HG02981 (cell line): ENCODE measurements around the gene NKAIN4.

Experiments used
- ATAC-seq: cut with Tn5 transposase; IDR thresholded peaks from one replicate; pipeline ENCODE4 v1.9.1; 2021; ENCODE audit warnings: mild to moderate bottlenecking, moderate library complexity; ENCODE audit not compliant: unreplicated experiment

The NKAIN4 gene

DNA sequence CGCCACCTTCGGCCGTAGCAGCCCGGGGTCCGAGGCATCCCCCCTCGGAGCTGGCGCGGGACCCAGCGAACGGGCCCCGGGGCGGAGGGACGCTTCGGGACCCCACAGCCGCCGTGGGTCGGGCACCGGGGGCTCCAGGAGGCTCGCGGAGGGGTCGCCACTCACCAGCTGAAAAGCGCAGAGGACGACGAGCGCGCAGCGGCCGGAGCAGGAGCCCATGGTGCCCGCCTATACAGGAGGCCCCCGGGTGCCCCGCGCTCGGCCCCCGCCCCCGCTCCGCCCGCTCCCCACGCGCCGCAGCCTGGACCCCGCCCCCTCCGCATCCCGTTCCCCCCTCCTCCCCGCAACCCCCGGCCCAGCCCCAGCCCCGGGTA lies at the start of gene NKAIN4:
NKAIN4 (minus strand) TSS at position 232 of the 374 bp plus-strand sequence; CDS start at position 219, 13 bp downstream.
- no peak for ATAC-seq

DNA sequence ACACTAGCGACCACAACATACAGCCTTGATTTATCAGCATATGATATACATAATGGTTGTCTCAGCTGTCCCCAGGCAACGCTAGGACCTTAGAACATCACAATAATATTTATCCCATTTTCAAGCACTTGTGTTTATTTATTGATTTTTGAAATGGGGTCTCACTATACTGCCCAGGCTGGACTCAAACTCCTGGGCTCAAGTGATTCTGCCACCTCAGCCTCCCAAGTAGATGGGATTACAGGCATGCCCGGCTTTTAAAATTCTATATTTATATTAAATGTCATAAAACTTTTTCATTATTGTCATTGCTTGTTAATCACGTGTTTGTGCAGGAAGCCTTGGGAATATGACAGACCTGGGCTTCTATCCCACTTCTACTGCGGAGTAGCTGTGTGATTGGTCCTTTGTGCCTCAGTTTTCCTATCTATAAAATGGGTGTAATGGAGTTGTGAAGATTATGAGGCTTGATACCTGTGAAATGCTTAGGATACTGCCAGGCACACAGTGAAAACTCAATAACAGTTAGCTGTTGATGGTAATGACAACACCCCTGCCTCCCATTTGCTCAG lies 48.9 kb upstream of the NKAIN4 start:
- no peak for ATAC-seq

DNA sequence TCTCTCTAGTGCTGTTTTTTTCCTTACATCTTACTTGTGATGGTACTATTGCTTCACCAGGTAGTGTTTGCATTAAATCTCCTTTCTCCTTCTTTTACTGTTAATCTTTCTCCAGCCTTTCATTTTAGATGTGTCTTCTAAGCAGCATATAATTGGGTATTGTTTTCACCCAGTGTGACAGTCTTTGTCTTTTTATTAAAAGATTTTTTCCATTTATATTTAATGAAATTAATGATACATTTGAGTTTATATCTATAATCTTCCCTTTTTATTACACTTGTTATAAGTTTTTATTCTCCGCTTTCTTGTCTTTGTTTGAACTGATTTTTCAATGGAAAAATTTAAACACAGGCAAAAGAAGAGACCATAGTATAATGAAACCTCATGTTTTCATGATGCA lies 47.4 kb upstream of the NKAIN4 start:
- no peak for ATAC-seq

DNA sequence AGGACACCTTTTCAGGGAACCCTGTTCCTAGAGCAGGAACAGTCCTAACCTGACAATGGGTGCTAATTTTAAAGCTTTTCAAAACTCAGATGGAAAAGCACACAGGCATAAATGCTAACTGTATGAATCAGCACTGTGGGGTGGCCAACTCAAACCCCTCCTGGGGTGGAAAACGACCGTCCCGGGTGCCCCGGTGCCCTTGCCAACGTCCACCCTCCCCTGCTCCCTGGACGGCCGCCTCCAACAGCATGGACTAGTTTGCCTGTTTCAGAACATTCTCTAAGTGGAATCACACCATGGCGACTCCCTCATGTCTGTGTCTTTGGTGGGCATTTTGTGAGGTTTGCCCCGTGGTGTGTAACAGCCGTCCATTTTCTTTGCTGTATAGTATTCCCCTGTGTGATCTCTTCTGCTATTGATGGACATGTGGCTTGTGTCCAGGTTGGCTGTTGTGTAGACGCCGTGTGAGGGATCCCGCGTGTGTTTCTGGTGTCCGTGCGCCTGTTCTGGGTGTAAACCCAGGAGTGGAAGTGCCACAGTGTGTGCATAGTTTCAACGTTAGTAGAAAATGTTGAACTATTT lies 44.6 kb upstream of the NKAIN4 start:
- ATAC-seq = no peak

DNA sequence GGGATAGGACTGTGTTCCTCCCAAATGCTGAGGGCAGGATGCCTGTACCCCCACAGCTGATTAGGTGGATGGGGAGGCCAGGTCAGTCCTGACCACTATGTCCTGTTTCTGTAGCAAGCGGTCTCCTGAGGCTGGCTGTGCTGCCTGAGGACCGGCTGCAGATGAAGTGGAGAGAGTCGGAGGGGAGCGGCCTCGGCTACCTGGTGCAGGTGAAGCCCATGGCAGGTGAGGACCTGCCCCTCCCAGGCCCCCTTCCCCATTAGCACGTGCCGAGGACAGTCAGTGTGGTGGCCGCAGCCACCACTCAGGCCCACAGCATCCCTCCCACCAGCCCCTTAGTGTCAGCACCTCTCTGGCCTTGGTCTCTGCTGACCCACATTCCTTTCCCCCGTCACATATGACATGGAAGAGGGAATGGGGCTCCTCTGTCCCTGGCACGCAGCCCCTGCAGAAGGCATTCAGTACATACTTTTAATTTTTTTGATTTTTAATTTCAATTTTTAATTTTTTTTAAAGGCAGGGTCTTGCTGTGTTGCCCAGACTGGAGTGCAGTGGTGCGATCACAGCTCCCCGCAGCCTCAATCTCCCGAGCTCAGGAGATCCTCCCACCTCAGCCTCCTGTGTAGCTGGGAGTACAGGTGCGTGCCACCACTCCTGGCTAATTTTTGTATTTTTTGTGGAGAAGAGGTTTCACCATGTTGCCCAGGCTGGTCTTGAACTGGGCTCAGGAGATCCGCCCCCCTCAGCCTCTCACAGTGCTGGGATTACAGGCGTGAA lies 43.7 kb upstream of the NKAIN4 start:
- ATAC-seq = no peak

DNA sequence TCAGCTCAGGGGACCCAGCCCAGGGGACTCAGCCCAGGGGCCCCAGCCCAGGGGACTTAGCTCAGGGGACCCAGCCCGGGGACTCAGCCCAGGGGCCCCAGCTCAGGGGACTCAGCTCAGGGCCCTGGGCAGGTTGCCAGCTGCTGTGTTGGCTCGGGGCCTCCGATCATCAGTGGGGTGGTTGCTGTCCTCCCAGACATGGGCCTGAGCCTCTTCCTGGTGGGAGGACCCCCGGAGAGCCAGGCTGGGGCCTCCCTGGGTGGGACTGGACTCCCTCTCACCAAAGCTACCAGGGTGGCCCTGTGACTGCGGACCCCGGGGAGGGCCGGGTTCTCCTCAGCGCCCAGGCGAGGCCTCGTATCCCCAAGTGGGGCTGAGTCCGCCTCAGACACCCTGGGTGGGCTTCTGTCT lies 43.1 kb upstream of the NKAIN4 start:
- ATAC-seq = no peak

DNA sequence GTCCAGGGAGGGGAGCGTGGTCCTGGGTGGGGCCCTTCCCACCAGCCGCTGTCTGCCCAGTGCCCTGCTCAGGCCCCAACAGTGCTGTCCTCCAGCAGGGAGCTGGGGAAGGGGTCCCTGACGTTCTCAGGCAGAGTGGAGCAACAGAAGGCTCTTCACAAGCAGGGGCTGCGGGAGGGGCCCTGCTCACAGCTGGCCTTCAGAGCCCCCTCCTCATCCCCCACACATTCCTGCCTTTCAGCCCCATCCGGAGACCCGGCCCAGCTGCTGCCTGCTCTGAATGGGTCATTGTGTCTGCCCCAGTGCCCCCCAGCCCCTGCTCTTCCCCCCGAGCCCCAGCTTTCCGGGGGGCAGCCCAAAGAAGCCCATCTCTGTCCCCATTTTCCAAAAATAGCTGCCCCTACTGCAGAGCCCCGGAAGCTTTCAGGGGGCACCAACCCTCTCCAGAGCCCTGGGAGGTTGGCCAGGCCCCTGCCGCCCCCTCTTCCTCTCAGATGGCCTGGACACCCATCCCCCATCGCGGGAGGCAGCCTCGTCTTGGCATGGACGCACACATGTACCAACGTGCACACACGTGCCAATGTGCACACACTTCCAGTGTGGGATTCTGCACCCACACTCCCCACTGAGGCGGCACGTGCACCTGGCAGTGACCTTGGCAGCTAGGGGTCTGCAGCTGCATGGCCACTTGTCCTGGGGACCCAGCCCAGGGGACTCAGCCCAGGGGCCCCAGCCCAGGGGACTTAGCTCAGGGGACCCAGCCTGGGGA lies 42.5 kb upstream of the NKAIN4 start:
- ATAC-seq = no peak

DNA sequence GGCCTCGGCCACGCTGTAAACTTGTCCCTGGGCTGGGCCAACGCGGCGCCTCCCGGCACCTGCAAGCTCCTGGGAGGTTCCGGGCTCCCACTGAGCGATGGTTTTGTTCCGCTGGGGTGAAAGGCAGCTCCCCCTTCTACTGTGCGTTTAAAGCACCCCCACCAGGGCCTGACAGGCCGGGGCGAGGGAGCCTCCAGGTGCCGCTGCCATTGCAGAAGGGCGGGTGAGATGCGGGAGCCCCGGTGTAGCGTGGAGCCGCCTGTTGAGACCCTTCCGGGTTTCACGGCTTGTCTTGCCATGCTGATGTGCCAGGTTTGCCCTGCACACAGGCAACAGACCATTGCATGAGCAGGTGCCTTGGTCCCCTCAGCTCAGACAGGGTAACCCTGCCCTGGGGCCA lies 41.6 kb upstream of the NKAIN4 start:
- no peak for ATAC-seq

DNA sequence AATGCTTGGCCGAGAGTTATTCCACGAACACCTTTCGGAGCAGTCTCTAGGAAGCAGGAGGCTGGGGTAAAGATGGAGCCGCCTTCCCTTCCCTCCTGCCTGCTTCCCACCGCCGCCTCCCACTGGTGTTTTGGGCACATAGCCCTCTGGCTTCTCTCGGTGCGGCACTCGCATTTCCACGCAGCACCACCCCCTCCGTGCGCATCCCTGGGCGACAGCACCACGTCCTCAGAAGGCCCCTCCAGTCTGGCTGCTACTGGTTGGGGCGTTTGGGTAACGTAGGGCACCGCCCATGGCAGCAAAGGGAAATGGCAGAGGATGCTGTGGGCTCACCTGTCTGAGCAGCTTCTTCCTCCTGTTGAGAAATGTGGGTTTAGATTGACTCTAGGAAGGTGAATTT lies 41.2 kb upstream of the NKAIN4 start:
- ATAC-seq = no peak

DNA sequence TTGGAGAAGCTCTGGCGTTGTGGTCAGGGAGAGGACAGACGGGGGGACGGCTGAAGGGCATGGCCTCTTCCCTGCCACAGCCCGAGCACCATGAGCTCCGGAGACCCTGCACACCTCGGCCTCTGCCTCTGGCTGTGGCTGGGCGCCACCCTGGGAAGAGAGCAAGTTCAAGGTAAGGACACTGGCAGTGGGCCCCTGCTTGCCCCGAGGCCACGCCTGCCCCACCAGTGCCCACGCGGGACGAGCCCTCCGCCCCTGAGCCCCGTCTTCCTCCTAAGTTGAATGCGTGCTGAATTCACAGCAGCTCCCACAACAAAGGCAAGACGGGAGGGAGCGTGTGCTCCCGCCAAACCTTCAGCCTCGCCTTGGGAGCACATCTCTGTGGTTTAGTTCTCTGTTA lies 40.8 kb upstream of the NKAIN4 start:
- no peak for ATAC-seq

DNA sequence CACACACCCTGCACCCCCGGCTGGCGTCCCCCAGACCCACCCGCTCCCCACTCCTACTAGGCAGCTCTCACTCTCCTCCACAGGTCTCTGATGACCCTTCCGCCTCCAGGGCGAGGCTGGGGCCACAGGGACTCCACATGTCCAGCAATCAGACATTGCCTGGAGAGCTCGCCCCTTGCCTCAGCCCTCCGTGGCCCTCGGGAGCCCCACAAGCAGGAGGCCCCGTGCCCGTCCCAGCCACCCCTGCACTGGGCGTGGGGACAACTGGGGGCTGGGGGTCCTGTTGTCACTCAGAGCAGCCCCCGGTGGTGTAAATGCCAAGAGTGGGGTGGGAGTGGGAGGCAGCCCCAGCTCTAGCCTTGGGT lies 40.3 kb upstream of the NKAIN4 start:
- ATAC-seq = no peak

DNA sequence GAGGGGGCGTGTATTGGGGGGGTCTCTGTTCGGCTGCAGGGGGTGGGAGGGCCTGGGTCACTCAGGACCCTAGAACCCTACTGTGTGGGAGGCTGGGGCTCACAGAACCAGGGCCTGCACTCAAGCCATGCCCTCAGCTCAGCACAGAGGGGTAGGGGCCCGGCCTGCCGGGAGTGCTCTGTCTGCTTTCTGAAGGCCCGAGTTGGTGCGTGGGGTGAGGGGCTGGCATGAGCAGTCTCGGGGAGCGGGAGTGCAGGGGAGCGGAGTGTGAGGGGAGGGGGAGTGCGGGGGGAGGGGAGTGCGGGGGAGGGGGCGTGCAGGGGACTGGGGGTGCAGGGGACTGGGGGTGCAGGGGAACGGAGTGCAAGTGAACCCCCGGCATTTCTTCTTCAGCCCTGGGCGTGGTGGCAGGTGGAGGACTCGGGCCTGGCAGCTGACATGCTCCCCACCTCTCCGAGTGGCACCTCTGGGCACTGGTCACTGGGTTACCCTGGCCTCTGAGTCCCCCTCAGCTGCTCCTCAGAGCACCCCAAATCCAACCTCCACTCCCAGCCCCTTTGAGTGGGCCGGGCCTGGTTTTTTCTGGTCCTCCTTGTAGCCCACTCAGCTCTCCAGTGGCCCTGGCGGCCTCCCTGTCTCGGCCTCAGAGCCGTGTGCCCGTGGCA lies 39.7 kb upstream of the NKAIN4 start:
- ATAC-seq = no peak

DNA sequence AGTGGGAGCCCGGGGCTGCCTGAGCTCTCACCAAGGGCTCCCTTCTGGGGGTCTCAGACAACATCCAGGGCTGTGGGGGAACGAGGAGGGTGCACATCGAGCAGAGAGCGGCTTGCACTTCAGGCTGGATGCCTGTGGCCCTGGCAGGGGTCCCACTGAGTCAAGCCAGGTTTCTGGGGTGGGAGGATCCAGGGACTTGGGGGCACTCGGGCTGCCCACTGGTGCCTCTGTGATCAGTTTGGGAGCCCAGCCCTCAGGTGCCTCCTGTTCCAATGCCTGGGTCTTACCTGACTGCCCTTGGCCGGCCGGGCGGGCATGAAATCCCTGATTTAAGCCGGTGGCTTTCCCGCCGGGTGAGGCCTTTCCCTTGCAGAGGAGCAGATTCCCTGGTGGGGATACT lies 39.2 kb upstream of the NKAIN4 start:
- no peak for ATAC-seq

DNA sequence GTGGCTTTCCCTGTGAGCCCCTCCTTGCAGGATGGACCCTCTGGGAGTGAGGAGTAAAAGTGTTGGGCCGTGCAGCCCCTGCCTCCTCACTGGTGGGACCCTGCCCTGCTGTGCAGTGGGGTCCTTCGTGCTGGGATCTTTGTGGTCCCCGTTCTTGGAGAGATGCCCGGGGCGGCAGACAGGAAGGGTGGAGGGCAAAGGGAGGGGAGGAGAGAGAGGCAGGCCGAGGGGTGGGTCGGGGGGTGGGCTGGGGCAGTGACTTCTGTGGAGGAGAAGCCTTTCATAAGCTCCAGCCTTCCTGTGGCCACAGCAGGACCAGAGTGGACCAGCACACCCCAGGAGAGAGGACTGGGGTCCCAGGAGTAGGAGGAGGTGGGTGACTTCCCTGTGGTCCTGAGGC lies 38.6 kb upstream of the NKAIN4 start, which contains the start of gene COL20A1:
COL20A1 (plus strand) TSS at position 283 of the 400 bp plus-strand sequence. CDS start 1,922 bp downstream, outside the sequence.
- ATAC-seq = no peak

DNA sequence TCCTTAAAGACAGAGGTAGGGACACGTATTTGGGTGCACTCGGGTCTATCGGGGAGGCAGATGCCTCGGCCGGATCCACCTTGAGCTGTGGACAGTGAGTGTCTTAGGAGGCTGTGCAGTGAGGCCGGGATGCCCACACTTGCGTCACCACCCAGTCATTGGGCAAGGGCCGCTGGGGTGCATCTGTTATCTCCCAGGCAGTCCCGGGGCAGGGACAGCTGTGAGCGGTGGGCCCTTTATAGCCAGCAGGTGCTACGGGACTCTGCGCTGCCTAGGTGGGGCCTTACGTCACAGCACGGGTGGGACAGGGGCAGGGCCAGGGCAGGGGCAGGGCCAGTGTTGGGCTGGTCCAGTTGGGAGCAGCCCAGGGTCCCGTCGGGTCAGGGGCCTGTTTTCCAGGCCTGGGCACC lies 38.0 kb upstream of the NKAIN4 start:
- no peak for ATAC-seq

DNA sequence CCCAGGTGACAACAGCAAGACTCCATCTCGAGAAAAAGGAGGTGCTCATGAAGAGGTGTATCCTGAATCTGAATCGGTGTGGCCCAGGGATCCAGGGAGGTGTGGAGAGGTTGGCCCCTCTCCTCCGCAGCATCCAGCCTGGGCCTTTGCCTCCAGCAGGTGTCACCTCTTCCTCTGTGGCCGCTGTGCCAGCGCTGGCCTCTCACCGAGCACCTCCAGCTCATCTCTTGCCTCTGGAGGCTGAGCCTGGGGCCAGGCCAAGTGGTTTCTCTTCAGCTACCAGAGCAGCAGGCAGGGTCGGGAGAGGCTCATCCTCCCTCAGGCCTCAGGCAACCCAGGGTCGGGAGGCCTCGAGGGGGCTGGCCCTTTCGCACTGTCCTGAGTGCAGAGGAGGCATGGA lies 37.5 kb upstream of the NKAIN4 start:
- ATAC-seq = no peak

DNA sequence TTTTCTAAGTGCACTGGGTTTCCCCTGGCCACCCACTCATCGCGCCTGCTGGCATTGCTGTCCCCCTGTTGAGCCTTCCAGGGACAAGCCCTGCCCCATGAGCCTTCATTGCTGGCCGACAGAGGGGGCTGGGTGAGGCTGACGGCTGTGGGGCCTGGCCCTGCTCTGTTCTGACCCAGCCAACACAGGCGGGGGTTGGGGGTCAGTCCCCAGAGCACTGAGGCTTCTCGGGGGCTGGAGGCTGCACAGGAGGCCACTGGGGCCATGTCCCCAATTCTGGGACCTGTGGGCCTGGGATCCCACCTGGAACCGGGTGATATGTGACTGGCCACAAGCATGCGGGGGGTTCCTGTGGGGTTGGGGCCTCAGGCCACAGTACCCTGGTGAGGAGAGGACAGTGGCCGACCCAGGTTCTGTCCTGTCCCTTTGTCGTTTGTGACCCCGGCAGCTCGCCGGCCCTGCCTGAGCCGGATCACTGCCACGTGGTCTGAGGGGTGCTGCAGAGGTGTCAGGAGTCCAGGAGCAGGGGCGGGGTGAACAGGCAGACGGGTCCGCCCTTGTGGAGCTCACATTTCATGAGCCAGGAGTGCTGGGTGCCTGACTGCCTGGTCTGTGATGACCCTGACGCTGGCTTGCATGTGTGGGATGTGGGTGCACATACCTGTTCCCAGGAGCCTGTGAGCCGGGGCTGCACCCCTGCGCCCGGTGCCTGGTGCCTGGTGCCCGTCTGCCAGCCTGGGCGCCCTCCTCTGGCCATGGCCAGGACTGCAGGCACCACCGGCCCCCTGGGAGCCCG lies 36.6 kb upstream of the NKAIN4 start:
- no peak for ATAC-seq

DNA sequence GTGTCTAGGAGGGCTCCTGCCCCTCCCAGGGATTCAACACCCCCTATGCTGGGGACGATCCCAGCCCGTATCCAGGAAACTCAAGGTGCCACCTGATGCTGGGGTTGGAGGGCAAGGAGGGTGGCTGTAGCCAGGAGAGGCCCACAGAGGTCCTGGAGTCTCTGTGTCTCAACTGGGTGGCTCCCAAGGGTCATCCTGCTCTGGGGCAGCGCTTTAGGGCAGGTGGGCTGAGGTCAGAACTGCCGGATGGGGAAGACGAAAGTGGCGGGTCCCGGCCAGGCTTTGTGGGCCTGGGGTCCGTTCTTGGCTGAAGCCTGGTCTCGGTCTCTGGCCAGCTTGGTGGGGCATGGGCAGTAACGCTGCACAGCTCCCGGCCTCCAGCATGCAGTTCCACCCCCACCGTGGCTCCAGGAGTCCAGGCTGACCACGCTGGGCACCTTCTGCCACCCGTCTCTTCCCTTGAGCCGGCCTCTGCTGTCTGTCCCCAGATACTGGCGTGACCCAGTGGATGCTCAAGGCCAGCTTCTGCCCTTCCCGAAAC lies 35.9 kb upstream of the NKAIN4 start:
- no peak for ATAC-seq

DNA sequence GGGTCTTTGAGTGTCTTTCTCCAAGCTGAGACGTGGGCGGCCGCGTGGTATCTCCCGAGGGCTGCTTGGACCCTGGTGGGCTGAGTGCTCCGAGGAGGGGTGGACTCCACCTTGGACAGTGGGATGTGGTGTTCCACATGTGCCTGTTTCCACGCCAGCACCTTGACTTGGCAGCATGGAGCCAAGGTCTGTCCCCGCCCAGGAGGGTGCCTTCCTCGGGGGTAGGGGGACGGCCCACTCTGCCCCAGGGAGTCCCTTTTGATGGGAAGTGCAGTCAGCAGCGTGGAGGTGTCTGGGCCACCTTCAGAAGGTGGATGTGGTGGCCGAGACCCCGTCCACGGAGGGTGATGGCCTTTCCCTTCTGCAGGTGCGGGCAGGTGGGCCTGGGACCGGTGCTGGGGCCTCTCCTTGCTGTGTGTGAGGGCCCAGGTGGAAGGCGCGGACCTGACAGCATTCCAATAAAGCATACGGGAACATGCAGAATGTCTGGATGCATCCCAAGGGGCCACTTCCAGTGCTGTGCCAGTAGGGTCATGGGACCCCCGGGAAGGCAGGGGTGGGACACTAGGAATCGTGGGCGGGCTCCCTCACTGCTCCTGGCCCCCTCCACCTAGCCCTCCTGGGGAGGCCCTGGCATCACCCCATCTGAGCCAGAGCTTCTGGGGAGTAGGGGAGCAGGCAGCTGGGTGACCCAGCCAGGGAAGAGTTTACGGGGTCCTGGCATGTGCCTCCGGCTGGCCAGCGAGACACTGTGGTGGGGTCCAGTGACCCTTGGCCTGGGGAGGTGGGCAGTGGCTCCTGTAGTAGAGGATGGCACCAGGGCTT lies 35.3 kb upstream of the NKAIN4 start:
- no peak for ATAC-seq
